Astrocyte (in vitro differentiated cells and primary cell): ENCODE data around the gene EMP3. TPM values are rescaled to one million over a fixed set of nuclear protein-coding genes. Genes with fewer than 3 reads are reported as not detected.

Experiments
- DNase-seq: peaks from one replicate; pipeline ENCODE4 v3.0.0-alpha.2; 2010; ENCODE audit warnings: low read depth
- FAIRE-seq: peaks from 2 replicates; lab custom pipeline; 2011; peaks lifted over from hg19 to GRCh38; lab: Jason Lieb, UNC
- H2AFZ ChIP-seq: 2 replicates; pipeline ENCODE4 v1.6.0; 2012; ENCODE audit warnings: low read depth, low read length, inconsistent platforms
- H3K27ac ChIP-seq: 2 replicates; pipeline ENCODE4 v1.5.1; 2011; ENCODE audit warnings: low read depth, low read length, inconsistent platforms
- H3K27me3 ChIP-seq: 2 replicates; pipeline ENCODE4 v1.6.0; 2011; ENCODE audit warnings: low read length, inconsistent platforms; ENCODE audit not compliant: insufficient read depth
- H3K36me3 ChIP-seq: 2 replicates; pipeline ENCODE4 v1.5.1; 2011; ENCODE audit warnings: low read length, inconsistent platforms; ENCODE audit not compliant: insufficient read depth
- H3K4me1 ChIP-seq: 2 replicates; pipeline ENCODE4 v1.5.1; 2011; ENCODE audit warnings: low read length, inconsistent platforms; ENCODE audit not compliant: insufficient read depth
- H3K4me2 ChIP-seq: 2 replicates; pipeline ENCODE4 v1.6.0; 2012; ENCODE audit warnings: low read length, inconsistent platforms
- H3K4me3 ChIP-seq: 2 replicates; pipeline ENCODE4 v1.5.1; 2011; ENCODE audit warnings: low read depth, mild to moderate bottlenecking, low read length, inconsistent platforms; ENCODE audit not compliant: insufficient read depth
- H3K79me2 ChIP-seq: 2 replicates; pipeline ENCODE4 v1.6.0; 2012; ENCODE audit warnings: mild to moderate bottlenecking, low read length, inconsistent platforms; ENCODE audit not compliant: insufficient read depth
- H3K9ac ChIP-seq: 2 replicates; pipeline ENCODE4 v1.6.0; 2012; ENCODE audit warnings: mild to moderate bottlenecking, low read length, inconsistent platforms
- H3K9me3 ChIP-seq: 2 replicates; pipeline ENCODE4 v1.5.1; 2012; ENCODE audit warnings: low read depth, mild to moderate bottlenecking, low read length, inconsistent platforms; ENCODE audit not compliant: insufficient read depth
- H4K20me1 ChIP-seq: 2 replicates; pipeline ENCODE4 v1.6.0; 2012; ENCODE audit warnings: low read length, inconsistent platforms; ENCODE audit not compliant: insufficient read depth
- H3K27ac Mint-ChIP-seq: one replicate; pipeline ENCODE4 v1.8.0; 2021; ENCODE audit warnings: mild to moderate bottlenecking, mixed read lengths; ENCODE audit not compliant: unreplicated experiment
- H3K27me3 Mint-ChIP-seq: one replicate; pipeline ENCODE4 v1.8.0; 2021; ENCODE audit warnings: low read depth, mixed read lengths; ENCODE audit not compliant: unreplicated experiment
- H3K36me3 Mint-ChIP-seq: one replicate; pipeline ENCODE4 v1.8.0; 2021; ENCODE audit warnings: low read depth, mixed read lengths; ENCODE audit not compliant: unreplicated experiment
- H3K4me1 Mint-ChIP-seq: one replicate; pipeline ENCODE4 v1.8.0; 2021; ENCODE audit warnings: low read depth, mixed read lengths; ENCODE audit not compliant: unreplicated experiment
- H3K4me3 Mint-ChIP-seq: one replicate; pipeline ENCODE4 v1.8.0; 2021; ENCODE audit warnings: mild to moderate bottlenecking, moderate library complexity, mixed read lengths; ENCODE audit not compliant: unreplicated experiment
- H3K9me3 Mint-ChIP-seq: one replicate; pipeline ENCODE4 v1.8.0; 2021; ENCODE audit warnings: mild to moderate bottlenecking, mixed read lengths; ENCODE audit not compliant: unreplicated experiment
- EZH2 ChIP-seq: IDR thresholded peaks from 2 replicates; pipeline ENCODE4 v1.6.1; 2012; ENCODE audit warnings: mild to moderate bottlenecking, low read length, inconsistent platforms; ENCODE audit not compliant: insufficient read depth
- total RNA-seq: library from RNA; stranded (reverse); gene quantifications from 2 replicates; pipeline ENCODE4 v1.2.1, GENCODE V29; 2021
- TF ChIP-seq, protein P1 (sequence below): IDR thresholded peaks from 2 replicates; pipeline ENCODE4 v1.5.1; 2011; ENCODE audit warnings: low read depth, mild to moderate bottlenecking, inconsistent platforms, low read length, moderate library complexity; ENCODE audit not compliant: insufficient read depth

Gene EMP3
- total RNA-seq, 1 donor from 2014 or later = 217 TPM

DNA sequence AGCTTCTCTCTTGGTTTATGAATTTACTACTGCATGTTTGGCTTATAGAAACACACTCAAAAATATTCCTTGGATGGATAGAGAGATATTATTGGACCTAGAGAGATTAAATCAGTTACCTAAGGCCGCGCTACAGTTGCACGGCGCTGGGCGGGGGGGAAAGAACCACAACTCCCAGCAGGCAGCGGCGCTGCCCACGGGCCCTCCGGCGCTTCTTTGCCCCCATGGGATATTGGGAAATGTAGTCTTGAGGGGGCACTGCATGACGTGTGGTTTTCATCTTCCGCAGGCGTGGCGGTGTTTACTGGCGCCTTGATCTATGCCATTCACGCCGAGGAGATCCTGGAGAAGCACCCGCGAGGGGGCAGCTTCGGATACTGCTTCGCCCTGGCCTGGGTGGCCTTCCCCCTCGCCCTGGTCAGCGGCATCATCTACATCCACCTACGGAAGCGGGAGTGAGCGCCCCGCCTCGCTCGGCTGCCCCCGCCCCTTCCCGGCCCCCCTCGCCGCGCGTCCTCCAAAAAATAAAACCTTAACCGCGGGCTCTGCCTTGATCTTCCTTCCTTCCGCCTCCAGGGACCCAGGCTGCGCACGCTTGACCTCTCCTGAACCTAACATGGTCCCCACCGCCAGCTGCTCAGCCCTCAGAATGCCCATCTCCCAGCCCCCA, 4.8 kb downstream of the EMP3 start:
- H3K79me2 ChIP-seq = peaks cover 38% of the 10 kb centered on the region
- no peaks in the 10 kb centered on the region for H3K9me3 ChIP-seq
- no peaks in the 10 kb centered on the region for H3K27me3 ChIP-seq
- peaks cover 53% of the 10 kb centered on the region for H4K20me1 ChIP-seq
- no peak overlapping the region for H3K9ac ChIP-seq
- peaks cover 8% of the 10 kb centered on the region for H3K36me3 ChIP-seq
- FAIRE-seq (no peak), DNase-seq (no peak)
- peaks cover 20% of the 10 kb centered on the region for H3K4me1 Mint-ChIP-seq
- no peaks in the 10 kb centered on the region for H3K27me3 Mint-ChIP-seq
- peaks cover 34% of the 10 kb centered on the region for H3K4me1 ChIP-seq
- peak overlapping the region; percentile 43 for H3K4me2 ChIP-seq
- peaks cover 18% of the 10 kb centered on the region for H3K36me3 Mint-ChIP-seq
- peak overlapping the region; percentile 75 for H3K4me3 Mint-ChIP-seq
- H3K4me3 ChIP-seq = peak overlapping the region; percentile 20
- no peaks in the 10 kb centered on the region for H3K9me3 Mint-ChIP-seq
- TF ChIP-seq EZH2 = no peak
- TF ChIP-seq, protein P1, sequence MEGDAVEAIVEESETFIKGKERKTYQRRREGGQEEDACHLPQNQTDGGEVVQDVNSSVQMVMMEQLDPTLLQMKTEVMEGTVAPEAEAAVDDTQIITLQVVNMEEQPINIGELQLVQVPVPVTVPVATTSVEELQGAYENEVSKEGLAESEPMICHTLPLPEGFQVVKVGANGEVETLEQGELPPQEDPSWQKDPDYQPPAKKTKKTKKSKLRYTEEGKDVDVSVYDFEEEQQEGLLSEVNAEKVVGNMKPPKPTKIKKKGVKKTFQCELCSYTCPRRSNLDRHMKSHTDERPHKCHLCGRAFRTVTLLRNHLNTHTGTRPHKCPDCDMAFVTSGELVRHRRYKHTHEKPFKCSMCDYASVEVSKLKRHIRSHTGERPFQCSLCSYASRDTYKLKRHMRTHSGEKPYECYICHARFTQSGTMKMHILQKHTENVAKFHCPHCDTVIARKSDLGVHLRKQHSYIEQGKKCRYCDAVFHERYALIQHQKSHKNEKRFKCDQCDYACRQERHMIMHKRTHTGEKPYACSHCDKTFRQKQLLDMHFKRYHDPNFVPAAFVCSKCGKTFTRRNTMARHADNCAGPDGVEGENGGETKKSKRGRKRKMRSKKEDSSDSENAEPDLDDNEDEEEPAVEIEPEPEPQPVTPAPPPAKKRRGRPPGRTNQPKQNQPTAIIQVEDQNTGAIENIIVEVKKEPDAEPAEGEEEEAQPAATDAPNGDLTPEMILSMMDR = no peak
- no peak overlapping the region for H3K27ac ChIP-seq
- H3K27ac Mint-ChIP-seq = peak overlapping the region; percentile 81
- no peak overlapping the region for H2AFZ ChIP-seq

GRCh38 chr19:48332351-48332661, 7.0 kb downstream of the EMP3 start:
- no peak overlapping the region for H3K9ac ChIP-seq
- no peak for FAIRE-seq
- H3K79me2 ChIP-seq = peaks cover 20% of the 10 kb centered on the region
- H3K4me3 Mint-ChIP-seq = peak overlapping the region; percentile 73
- H3K4me1 ChIP-seq = peaks cover 29% of the 10 kb centered on the region
- peak overlapping the region; percentile 91 for H3K4me2 ChIP-seq
- no peak overlapping the region for H2AFZ ChIP-seq
- peaks cover 6% of the 10 kb centered on the region for H3K36me3 ChIP-seq
- no peak for DNase-seq
- H3K4me3 ChIP-seq = peak overlapping the region; percentile 32
- peaks cover 17% of the 10 kb centered on the region for H3K4me1 Mint-ChIP-seq
- H3K9me3 Mint-ChIP-seq = no peaks in the 10 kb centered on the region
- H3K36me3 Mint-ChIP-seq = peaks cover 18% of the 10 kb centered on the region
- H3K27me3 Mint-ChIP-seq = no peaks in the 10 kb centered on the region
- peaks cover 43% of the 10 kb centered on the region for H4K20me1 ChIP-seq
- H3K27me3 ChIP-seq = no peaks in the 10 kb centered on the region
- H3K9me3 ChIP-seq = no peaks in the 10 kb centered on the region
- TF ChIP-seq EZH2 = no peak
- TF ChIP-seq, protein P1 = no peak
- H3K27ac Mint-ChIP-seq = no peak overlapping the region
- no peak overlapping the region for H3K27ac ChIP-seq

GRCh38 chr19:48332662-48333466, 7.5 kb downstream of the EMP3 start:
- H3K9ac ChIP-seq = no peak overlapping the region

More at GRCh38 chr19:48332662-48333466, 7.5 kb downstream of the EMP3 start:
- FAIRE-seq (no peak), DNase-seq (peak; percentile 97)
- Histone ChIP-seq H2AFZ (peak overlapping the region; percentile 48), H3K4me2 (peak overlapping the region; percentile 91), H3K9me3 (no peaks in the 10 kb centered on the region), H4K20me1 (peaks cover 37% of the 10 kb centered on the region), H3K4me1 (peaks cover 26% of the 10 kb centered on the region), H3K36me3 (peaks cover 5% of the 10 kb centered on the region), H3K79me2 (peaks cover 14% of the 10 kb centered on the region), H3K27ac (no peak overlapping the region), H3K27me3 (no peaks in the 10 kb centered on the region), H3K4me3 (peak overlapping the region; percentile 32)
- TF ChIP-seq, protein P1 = no peak
- no peak for TF ChIP-seq EZH2
- Mint-ChIP-seq H3K4me1 (peaks cover 17% of the 10 kb centered on the region), H3K27ac (peak overlapping the region; percentile 79), H3K9me3 (no peaks in the 10 kb centered on the region), H3K36me3 (peaks cover 15% of the 10 kb centered on the region), H3K4me3 (peak overlapping the region; percentile 73), H3K27me3 (no peaks in the 10 kb centered on the region)
